ENCODE data around the gene GGPS1.

- TF ChIP-seq POLR2A (IDR thresholded peaks at IDR 0.05) (no peak), CTCF (IDR thresholded peaks at IDR 0.05) (no peak)
Observed at GRCh38 chr1:235279694-235280093, 48.7 kb upstream of the GGPS1 start.

Measured in heart left ventricle (tissue), 13 donors.